ENCODE data around the gene EIF4A2. TPM values are rescaled to one million over a fixed set of nuclear protein-coding genes. Genes with fewer than 3 reads are reported as not detected.

Gene EIF4A2
- 359 TPM for total RNA-seq

DNA sequence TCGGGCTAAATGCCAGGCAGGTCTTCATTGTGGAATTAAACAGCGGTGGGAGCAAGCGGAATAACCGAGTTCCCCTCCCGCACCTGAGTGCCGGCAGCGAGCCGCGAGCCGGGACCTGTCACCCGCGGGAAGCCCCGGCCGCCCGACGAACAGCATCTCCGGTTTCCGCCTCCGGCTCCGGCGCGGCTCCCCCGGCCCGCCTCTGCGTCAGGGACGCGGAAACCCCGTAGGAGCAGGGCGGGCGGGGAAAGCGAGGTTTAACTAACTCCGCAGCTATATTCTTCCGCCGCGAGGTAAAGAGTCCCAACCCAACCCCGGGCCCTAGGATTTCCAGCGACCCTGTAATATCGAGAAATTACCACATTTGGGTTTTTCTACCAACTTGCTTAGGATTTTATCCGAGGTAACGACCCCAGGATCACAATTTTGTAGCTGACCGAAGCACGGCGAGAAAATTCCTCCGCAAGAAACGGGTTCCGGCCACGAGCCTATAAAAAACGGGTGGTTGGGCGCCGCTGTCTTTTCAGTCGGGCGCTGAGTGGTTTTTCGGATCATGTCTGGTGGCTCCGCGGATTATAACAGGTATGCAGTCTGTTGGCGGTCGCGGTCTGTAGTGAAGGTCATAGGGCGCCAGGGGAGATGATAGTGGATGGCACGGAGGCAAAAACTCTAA is at the start of gene EIF4A2:
EIF4A2 (plus strand) TSS at position 520 of the 673 bp plus-strand sequence; CDS start at position 554, 34 bp downstream.
- ATAC-seq (peak; percentile 95), DNase-seq (ENCODE audit: low spot score) (peak; percentile 93)
- intact Hi-C loops (cut with DNase I), result no loop called here

DNA sequence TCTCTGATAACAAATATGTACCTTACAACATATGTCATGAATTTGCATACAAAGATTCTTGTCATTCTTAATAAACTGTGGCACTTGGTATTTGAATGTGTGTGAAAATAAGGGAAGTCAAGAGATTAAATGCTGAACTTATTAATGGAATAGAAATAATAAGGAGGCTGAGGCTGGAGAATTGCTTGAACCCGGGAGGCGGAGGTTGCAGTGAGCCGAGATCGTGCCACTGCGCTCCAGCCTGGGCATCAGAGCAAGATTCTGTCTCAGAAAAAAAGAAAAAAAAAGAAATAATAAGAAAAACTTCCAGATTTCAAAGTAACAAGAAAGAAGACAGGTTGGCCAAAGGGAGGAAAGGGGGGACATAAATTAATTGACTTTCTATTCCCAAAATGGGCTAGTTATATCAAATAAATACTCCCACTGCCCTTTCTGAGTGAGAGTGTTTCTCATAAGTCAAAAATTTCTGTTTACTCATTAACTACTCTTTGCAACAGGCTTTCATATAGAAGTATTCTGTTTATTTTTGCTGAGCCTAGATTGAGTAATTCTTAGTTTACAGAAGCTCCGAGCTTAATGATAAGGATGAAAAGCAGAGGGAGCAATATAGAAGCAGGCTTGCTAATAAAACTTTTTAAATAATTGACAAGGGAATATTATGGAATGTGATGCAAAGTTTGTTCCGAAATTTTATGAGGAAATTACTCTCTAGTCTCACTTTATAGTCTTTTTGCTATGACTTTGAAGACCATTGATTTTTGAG is 40.6 kb upstream of the EIF4A2 start:
- intact Hi-C loops (cut with DNase I), result no loop called here

DNA sequence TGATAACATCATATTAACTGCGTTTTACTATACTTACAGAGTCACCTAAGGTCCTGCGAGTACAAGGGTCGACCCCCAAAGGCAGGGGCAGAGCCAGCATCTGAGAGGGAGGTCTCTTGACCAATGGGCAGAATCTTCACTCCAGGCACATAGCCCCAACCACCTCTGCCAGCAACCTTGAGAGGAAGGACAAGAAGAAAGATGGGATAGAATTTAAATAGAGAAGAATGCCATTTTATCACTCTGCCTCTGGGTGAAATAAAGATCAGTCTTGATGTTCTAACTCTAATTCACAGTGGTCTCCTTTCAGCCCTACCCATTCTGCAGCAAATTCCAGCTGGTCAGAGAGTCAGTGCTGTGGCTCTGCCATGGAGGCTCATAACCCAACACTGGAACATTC is 39.7 kb upstream of the EIF4A2 start:
- intact Hi-C loops (cut with DNase I), result no loop called here
- ATAC-seq (no peak), DNase-seq (ENCODE audit: low spot score) (no peak)

More for the DNA sequence above, 40.6 kb upstream of the EIF4A2 start:
- no peak for ATAC-seq
- no peak for DNase-seq (ENCODE audit: low spot score)

DNA sequence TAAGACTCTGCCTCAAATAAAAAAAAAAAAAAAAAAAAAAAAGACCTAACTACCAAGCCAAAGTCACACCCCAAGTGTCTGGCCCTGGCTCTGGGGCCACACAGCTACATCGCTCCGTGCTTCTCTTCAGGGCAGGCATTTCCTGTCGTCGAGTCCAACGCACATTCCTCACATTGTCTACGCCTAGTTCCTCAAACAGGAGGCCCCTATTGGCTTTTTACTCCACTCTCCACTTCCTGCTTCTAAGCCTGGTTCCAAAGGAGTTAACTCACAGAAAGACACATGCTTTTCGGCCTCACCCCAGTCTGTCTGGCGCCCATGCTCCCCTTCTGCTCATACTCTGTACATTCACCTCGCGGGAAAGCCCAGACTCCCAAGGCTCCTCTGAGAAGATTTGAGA is 37.4 kb upstream of the EIF4A2 start:
- DNase-seq (ENCODE audit: low spot score) (no peak), ATAC-seq (peak; percentile 67)
- intact Hi-C loops (cut with DNase I), result no loop called here

DNA sequence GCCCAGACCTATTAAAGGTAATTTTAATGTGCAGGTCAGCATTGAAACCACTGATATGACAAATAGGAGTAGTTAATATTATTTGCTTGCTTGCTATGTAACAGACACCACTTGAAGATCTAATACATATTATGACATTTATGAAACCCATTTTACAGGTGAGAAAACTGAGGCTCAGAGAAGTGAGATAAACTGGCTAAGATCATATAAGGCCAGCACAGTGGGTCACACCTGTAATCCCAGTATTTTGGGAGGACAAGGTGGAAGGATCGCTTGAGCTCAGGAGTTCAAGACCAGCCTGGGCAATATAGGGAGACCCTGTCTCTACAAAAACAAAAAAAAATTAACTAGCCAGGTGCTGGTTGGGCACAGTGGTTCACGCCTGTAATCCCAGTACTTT is 33.1 kb upstream of the EIF4A2 start:
- intact Hi-C loops (cut with DNase I), result no loop called here
- DNase-seq (ENCODE audit: low spot score) (no peak), ATAC-seq (no peak)

DNA sequence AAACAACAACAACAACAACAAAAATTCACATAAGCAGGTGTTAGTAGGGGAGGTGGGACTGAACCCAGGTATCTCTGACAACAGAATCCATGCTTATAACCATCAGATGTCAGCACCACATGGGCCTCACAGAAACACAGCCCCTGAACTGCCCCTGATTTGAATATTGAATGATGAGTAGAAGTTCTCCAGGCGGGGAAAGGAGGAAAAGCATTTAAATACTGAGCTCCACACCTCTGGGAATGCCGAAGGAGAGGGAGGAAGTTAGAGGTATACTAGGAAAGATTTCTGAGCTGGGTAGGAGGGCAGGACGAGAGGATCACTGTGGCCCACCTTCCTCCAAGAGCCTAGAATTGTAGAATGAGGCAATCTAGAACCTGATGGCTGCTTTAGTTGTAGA is 31.9 kb upstream of the EIF4A2 start:
- DNase-seq (ENCODE audit: low spot score), result no peak
- intact Hi-C loops (cut with DNase I), result no loop called here
- ATAC-seq, result no peak

DNA sequence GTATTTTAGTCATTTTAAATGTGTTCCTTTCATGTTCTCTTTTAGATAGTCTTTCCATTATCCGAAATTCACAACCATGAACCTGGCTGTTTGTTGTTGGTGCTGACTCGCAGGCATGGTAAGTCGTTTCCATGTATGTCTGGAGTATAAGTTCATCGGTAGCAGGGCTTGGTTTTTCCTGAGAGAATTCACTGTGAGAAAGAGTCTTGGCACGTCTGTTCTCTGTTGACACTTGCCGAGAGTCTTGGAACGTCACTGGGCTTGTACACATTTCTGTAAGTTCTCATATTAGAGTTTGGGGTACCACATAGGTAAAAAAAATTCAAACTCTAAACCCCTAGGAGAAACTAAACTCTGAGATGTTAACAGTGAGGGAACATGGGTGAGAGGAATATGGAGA is 29.4 kb upstream of the EIF4A2 start:
- no peak for DNase-seq (ENCODE audit: low spot score)
- ATAC-seq, result no peak
- intact Hi-C loops (cut with DNase I), result no loop called here

DNA sequence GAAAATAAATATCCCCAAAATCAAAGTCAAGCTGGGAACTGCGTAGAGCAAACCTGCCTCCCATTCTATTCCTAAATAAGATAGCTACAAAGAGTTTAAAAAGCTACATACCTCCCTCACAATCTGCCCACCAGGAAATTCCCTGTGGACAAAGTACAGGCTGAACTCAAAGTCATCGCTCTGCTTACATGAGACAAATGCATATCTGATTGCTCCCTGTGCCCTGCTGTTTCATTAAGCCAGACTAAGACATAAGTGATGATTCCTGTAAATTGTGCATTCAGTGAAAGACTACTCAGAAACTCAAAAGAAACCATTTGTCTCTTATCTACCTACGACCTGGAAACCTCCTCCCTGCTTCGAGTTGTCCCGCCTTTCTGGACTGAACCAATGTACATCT is 28.5 kb upstream of the EIF4A2 start:
- intact Hi-C loops (cut with DNase I), result no loop called here
- no peak for ATAC-seq
- no peak for DNase-seq (ENCODE audit: low spot score)

DNA sequence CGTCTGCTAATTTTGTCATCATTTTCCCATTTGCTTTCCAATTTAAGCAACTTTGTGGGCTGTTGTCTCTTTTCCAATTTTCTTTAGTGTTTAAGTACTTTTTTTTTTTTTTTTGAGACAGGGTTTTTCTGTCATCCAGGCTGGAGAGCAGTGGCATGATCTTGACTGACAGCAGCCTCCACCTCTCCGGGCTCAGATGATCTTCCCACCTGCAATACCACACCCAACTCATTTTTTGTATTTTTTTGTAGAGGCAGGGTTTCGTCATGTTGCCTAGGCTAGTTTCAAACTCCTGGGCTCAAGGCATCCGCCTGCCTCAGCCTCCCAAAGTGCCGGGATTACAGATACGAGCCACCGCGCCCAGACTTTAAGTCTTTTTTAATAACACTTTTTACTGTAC is 26.2 kb upstream of the EIF4A2 start:
- DNase-seq (ENCODE audit: low spot score) (no peak), ATAC-seq (no peak)
- intact Hi-C loops (cut with DNase I), result no loop called here

DNA sequence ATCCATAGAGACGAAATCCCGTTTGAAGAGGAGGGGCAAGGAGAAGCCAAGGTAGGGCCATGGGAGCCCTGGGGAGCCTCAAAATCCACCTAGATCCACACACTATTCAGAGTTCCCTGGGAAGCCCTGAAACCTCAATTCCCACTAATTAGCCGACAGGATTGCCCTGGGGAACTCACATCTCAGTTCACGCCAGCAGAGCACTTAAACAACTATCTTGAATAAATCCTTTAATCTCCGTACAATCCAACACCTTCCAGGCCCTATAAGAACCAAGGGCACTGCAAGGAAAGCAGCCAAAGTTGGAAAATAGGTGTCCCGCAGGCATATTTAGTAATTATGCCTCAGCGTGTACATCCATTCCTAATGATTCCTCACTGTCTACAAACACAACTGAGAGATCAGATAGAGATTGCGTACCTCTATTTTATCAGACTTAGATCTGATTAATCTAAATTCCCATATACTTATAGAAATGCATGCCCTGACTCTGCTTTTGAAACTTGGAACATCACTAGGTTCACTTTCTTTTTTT is 25.6 kb upstream of the EIF4A2 start:
- ATAC-seq (no peak), DNase-seq (ENCODE audit: low spot score) (no peak)
- intact Hi-C loops (cut with DNase I), result no loop called here

DNA sequence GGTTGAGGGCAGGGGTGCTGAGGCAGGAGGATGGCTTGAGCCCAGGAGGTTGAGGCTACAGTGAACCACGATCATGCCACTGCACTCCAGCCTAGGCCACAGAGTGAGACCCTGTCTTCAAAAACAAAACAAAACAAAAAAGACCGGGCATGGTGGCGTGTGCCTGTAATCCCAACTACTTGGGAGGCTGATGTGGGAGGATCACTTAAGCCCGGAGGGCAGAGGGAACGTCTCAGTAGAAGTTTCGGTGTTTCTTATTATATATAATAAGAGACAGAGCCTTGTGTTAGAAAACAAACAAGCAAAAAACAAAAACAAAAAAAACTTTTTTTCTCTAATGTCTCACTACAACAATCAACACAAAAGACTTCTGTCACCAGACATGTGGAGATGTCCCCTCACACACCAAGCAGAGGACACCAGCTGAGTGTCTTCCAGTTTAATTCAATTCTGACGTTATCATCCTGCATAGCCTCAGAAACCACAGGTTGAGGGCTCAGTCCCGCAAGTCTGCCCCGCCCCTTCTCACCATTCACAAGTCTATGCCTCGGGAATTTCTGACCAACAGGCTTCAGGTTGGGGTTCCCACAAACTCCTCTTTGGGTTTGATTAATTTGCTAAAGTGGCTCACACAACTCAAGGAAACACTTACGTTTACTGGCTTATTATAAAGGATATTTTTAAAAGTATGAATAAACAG is 24.0 kb upstream of the EIF4A2 start:
- intact Hi-C loops (cut with DNase I), result no loop called here
- DNase-seq (ENCODE audit: low spot score) (no peak), ATAC-seq (no peak)

DNA sequence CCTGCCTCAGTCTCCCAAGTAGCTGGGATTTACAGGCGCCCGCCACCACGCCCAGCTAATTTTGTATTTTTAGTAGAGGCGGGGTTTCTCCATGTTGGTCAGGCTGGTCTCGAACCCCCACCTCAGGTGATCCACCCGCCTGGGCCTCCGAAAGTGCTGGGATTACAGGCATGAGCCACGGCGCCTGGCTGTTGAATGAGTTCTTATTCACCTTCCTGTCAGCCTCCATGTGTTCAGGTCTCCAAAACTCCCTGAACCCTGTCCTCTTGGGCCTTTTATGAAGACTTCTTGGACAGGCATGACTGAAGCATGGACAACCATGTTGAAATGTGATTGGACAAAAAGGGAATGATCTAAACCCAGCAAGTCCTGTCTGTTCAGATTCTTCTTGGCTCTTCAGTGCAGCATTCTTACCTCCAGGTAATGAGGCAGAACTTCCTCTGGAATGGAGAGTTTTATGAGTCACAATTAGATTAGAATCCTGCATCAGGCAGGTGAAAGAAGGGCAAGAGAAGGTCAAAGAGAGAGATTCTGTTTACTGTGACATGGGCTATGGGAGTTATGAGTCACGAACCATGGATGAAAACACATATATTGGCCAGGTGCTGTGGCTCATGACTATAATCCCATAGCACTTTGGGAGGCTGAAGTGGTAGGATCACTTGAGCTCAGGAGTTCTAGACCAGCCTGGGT is 23.1 kb upstream of the EIF4A2 start:
- DNase-seq (ENCODE audit: low spot score) (no peak), ATAC-seq (no peak)
- intact Hi-C loops (cut with DNase I), result loop anchor here (2.0 kb wide), 1 partner anchor 71 kb away; no protein-coding TSS in a partner anchor

DNA sequence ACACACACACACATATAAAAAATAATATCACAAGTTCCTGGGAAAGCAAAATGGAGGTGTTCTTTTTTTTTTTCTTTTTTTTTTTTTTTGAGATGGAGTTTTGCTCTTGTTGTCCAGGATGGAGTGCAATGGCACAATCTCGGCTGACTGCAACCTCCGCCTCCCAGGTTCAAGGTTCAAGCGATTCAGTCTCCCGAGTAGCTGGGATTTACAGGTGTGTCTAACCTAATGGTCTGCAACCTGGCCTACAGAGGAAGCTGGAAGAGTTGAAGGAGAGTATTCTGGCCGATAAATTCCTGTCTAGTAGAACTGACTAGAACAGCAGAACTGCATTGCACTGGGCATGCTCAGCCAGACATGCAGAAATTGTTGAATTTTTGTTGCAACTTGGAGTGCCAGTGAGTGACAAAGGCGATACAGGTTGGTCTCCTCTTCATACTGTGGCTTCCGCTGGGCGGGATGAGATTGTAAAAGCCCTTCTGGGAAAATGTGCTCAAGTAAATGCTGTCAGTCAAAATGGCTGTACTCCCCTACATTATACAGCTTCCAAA is 22.4 kb upstream of the EIF4A2 start:
- ATAC-seq (no peak), DNase-seq (ENCODE audit: low spot score) (no peak)
- intact Hi-C loops (cut with DNase I), result loop anchor here (2.0 kb wide), 1 partner anchor 70 kb away; no protein-coding TSS in a partner anchor

DNA sequence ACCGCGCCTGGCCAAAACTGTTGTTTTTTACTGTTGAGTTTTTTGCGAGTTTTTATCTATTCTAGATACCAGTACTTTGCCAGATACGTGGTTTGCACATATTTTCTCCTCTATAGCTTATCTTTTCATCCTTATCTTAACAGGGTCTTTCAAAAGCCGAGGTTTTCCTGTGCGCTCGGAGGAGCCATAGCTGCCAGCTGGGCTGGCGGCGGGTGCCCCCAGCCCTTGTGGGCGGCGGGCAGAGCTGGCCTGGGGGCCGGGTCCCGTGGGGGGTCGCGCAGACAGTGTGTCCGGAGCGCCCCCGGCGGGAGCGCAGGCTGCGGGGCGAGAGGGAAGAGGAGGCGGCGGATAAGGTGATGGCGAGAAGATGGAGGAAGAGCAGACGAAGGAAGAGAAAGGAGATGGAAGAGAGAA is 11.1 kb upstream of the EIF4A2 start:
- peak; percentile 35 for ATAC-seq
- intact Hi-C loops (cut with DNase I), result no loop called here
- DNase-seq (ENCODE audit: low spot score), result no peak

DNA sequence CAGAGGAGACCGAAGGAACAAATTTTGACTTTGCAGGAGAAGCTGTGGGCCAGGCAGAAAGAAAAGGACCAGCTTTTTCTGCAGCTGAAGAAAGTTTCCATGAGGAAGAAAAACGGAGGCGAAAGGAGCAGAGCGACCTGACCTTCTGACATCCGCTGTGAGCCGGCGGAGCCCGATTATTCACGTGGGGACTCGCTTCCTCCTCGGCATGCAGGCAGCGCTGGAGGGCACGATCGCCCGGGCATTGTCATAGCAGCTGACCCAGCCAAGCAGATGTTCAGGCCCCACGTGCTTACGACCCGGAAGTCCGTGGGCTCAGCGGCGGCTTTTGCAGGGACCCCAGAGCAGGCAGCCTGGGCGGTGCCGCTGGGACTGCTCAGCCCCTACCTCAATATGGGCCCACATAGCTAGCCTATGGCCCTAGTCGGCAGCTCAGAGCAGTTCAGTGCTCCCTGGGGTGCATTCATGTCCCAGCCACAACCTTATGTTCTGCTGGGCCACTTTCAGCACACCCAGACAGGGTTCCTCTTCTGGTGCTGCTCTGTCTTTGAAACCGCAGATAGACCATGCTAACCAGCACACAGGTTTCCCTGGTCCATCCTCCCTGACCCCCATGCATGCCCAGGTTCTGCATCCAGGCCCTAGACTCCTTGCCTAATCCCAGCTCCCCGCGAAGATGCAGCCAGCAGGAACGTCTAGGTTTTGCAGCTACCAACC is 10.5 kb upstream of the EIF4A2 start:
- intact Hi-C loops (cut with DNase I), result no loop called here
- DNase-seq (ENCODE audit: low spot score), result peak; percentile 83
- peak; percentile 92 for ATAC-seq

DNA sequence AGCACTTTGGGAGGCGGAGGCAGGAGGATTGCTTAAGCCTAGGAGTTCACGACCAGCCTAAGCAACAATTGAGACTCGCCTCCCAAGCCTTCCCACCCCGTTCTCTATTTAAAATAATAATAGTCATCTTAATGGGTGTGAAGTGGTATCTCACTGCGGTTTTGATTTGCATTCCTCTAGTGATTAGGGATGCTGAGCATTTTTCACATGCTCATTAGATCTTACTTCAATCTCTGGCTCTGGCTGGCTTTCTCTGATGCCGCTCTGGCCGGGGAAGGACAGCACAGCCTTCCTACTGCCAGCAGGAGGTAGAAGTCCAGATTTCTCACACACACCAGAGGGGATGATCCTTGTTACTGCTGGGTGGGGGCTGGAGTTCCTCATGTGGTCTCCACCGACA is 7.4 kb upstream of the EIF4A2 start:
- intact Hi-C loops (cut with DNase I), result no loop called here
- ATAC-seq, result no peak
- DNase-seq (ENCODE audit: low spot score), result no peak

DNA sequence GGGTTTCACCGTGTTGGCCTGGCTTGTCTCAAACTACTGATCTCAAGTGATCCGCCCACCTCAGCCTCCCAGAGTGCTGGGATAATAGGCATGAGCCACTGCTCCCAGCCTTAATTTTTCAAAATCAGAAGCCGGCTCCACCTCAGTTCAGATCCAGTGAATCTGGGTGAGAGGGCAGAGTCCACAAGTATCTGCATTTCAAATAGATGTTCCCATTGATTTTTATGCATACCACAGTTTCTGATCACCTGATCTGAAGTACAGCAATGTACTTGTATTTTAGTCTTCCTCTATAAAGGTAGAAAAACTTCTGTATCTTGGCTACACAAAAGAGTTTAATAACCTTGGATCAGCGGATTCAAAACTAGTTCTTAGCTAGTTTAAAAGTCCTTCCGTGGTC is 4.2 kb upstream of the EIF4A2 start:
- DNase-seq (ENCODE audit: low spot score), result no peak
- intact Hi-C loops (cut with DNase I), result no loop called here
- no peak for ATAC-seq

DNA sequence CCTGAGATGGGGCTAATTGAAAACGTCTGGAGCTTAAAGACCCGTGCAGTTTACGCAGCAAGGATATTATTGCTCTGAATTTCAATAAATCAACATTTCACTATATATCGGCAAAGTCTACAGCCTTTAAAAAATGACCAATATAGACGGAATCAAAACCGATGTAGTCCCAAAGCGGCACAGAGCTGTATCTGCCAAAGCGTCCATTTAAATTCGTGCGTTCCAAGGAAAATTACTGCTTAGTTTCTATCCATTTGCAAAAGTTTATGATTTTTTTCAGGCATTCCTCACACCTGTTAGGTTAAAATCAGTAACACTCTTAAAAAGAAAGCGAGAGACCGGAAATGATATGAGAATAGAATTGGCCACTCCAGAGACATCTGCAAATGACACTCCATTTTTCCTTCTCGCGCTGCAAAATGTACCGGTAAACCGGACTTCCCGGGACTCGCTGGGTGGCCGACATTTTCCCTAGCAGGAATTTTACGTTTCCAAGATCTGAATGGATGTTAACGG is 777 bp upstream of the EIF4A2 start:
- no peak for DNase-seq (ENCODE audit: low spot score)
- no peak for ATAC-seq
- intact Hi-C loops (cut with DNase I), result no loop called here
